Nucleus accumbens (tissue), 56 donors: ENCODE data around the gene WNK2.
"Not testable (repeated sequence)": the region's sequence is repeated elsewhere in the genome, so short reads cannot be mapped to it uniquely, and the experiment has no call there.

Experiments
- DNase-seq, 56 donors: peaks; one replicate each; lab custom pipeline; 2025; lab: John Stamatoyannopoulos, UW

Gene WNK2

GRCh38 chr9:93318480-93318879 is 134.5 kb downstream of the WNK2 start:
- no peak for DNase-seq

GRCh38 chr9:93319301-93319991 is 135.5 kb downstream of the WNK2 start:
- no peak for DNase-seq

GRCh38 chr9:93319992-93320500 is 136.1 kb downstream of the WNK2 start:
- DNase-seq = no peak

GRCh38 chr9:93320591-93321219 is 136.8 kb downstream of the WNK2 start:
- DNase-seq = no peak

GRCh38 chr9:93321220-93321610 is 137.3 kb downstream of the WNK2 start:
- DNase-seq = no peak

GRCh38 chr9:93323446-93323954 is 139.6 kb downstream of the WNK2 start:
- DNase-seq = not testable (repeated sequence)

GRCh38 chr9:93324191-93324834 is 140.4 kb downstream of the WNK2 start:
- no peak for DNase-seq

- no peak for DNase-seq
These were observed 141.5 kb downstream of the WNK2 start for GRCh38 chr9:93325307-93326035.

GRCh38 chr9:93326056-93326455 is 142.1 kb downstream of the WNK2 start:
- no peak for DNase-seq

GRCh38 chr9:93326654-93327053 is 142.7 kb downstream of the WNK2 start:
- no peak for DNase-seq

GRCh38 chr9:93329629-93330280 is 145.8 kb downstream of the WNK2 start:
- DNase-seq = no peak

- no peak for DNase-seq
These were observed 148.4 kb downstream of the WNK2 start for GRCh38 chr9:93332317-93332716.

GRCh38 chr9:93336720-93337119 is 152.8 kb downstream of the WNK2 start:
- no peak for DNase-seq

GRCh38 chr9:93338196-93338595 is 154.3 kb downstream of the WNK2 start:
- DNase-seq = not testable (repeated sequence)

GRCh38 chr9:93340091-93340490 is 156.2 kb downstream of the WNK2 start:
- DNase-seq = no peak

- DNase-seq = not testable (repeated sequence)
These were observed 157.9 kb downstream of the WNK2 start for GRCh38 chr9:93341820-93342219.

GRCh38 chr9:93342428-93342827 is 158.5 kb downstream of the WNK2 start:
- DNase-seq = peak in 1 of 56 donors; percentile 41

GRCh38 chr9:93343663-93344062 is 159.7 kb downstream of the WNK2 start:
- no peak for DNase-seq

- DNase-seq = peak in 1 of 56 donors; percentile 40
These were observed 161.8 kb downstream of the WNK2 start for GRCh38 chr9:93345643-93346230.
